ENCODE measurements around the gene PPP2R2C.

PPP2R2C gene

GRCh38 chr4:6349896-6350603 is 122.4 kb downstream of the PPP2R2C start:
- no peak for DNase-seq (ENCODE audit: low spot score)
- Histone ChIP-seq H3K27ac (replicated peaks; ENCODE audit: low read length) (no peak overlapping the region), H3K14ac (ENCODE audit: low read length) (peak overlapping the region; percentile 86)

GRCh38 chr4:6348408-6348807 is 124.0 kb downstream of the PPP2R2C start:
- no peak for DNase-seq (ENCODE audit: low spot score)
- no peak overlapping the region for H3K14ac ChIP-seq (ENCODE audit: low read length)

More at GRCh38 chr4:6349896-6350603, 122.4 kb downstream of the PPP2R2C start:
- H4K91ac ChIP-seq (ENCODE audit: low read depth, low read length, poor library complexity), result no peak overlapping the region
- WGBS, 2 donors (ENCODE audit: extremely low coverage in 2 of 2, insufficient read length in 2 of 2, insufficient replicate concordance in 1 of 2), result no CpG with 5 or more reads among the region's 19 CpGs
- H2AFZ ChIP-seq (ENCODE audit: low read length), result no peak overlapping the region
- H2BK5ac ChIP-seq (ENCODE audit: low read length), result no peak overlapping the region
- H3K4me3 ChIP-seq (ENCODE audit: low read length in 2 of 2), result no peak overlapping the region
- no peak overlapping the region for H3K4me2 ChIP-seq (ENCODE audit: insufficient read depth, low read length, poor library complexity, severe bottlenecking)
- H4K8ac ChIP-seq (ENCODE audit: low read depth, low read length), result no peak overlapping the region
- H3K27me3 ChIP-seq (ENCODE audit: control insufficient read depth in 3 of 3, insufficient read depth in 3 of 3, low read depth in 1 of 3, low read length in 3 of 3), result peaks cover 0 to 36% (median 0%) of the 10 kb centered on the region in 3 experiments
- no peak overlapping the region for H2AK5ac ChIP-seq (ENCODE audit: low read depth, low read length)
- H3K9ac ChIP-seq (ENCODE audit: low read depth, low read length, poor library complexity), result no peak overlapping the region
- H3K9me3 ChIP-seq (replicated peaks in 1 of 2; ENCODE audit: control insufficient read depth in 2 of 2, insufficient read depth in 1 of 2, low read depth in 1 of 2, low read length in 2 of 2), result peaks cover 0 to 2% of the 10 kb centered on the region in 2 donors
- H3K23ac ChIP-seq (ENCODE audit: low read depth, low read length, poor library complexity), result no peak overlapping the region
- no peaks in the 10 kb centered on the region for H3K79me1 ChIP-seq (ENCODE audit: low read depth, low read length)
- peak overlapping the region; percentile 55 for H3K18ac ChIP-seq (ENCODE audit: low read length)
- H3K4me1 ChIP-seq (ENCODE audit: control insufficient read depth in 2 of 2, insufficient read depth in 1 of 2, low read depth in 1 of 2, low read length in 2 of 2), result no peaks in the 10 kb centered on the region
- no peak overlapping the region for H3K4ac ChIP-seq (ENCODE audit: low read length)
- H3K36me3 ChIP-seq (replicated peaks in 1 of 2; ENCODE audit: control insufficient read depth in 2 of 2, insufficient read depth in 2 of 2, low read length in 2 of 2), result no peaks in the 10 kb centered on the region
- no peak overlapping the region for H2BK120ac ChIP-seq (ENCODE audit: low read depth, low read length)
- no peak overlapping the region for H2BK12ac ChIP-seq (ENCODE audit: low read length)
- H2BK15ac ChIP-seq (ENCODE audit: low read length), result no peak overlapping the region

GRCh38 chr4:6347511-6348045 is 124.8 kb downstream of the PPP2R2C start:
- H3K4me2 ChIP-seq (ENCODE audit: insufficient read depth, low read length, poor library complexity, severe bottlenecking), result no peak overlapping the region

More at GRCh38 chr4:6348408-6348807, 124.0 kb downstream of the PPP2R2C start:
- Histone ChIP-seq H2AFZ (ENCODE audit: low read length) (no peak overlapping the region), H3K18ac (ENCODE audit: low read length) (no peak overlapping the region), H3K4me1 (ENCODE audit: control insufficient read depth in 2 of 2, insufficient read depth in 1 of 2, low read depth in 1 of 2, low read length in 2 of 2) (no peaks in the 10 kb centered on the region), H3K27ac (replicated peaks; ENCODE audit: low read length) (no peak overlapping the region), H3K23ac (ENCODE audit: low read depth, low read length, poor library complexity) (no peak overlapping the region), H3K79me1 (ENCODE audit: low read depth, low read length) (peaks cover 2% of the 10 kb centered on the region), H4K91ac (ENCODE audit: low read depth, low read length, poor library complexity) (no peak overlapping the region), H3K9ac (ENCODE audit: low read depth, low read length, poor library complexity) (no peak overlapping the region), H2AK5ac (ENCODE audit: low read depth, low read length) (no peak overlapping the region), H2BK12ac (ENCODE audit: low read length) (no peak overlapping the region), H3K27me3 (ENCODE audit: control insufficient read depth in 3 of 3, insufficient read depth in 3 of 3, low read depth in 1 of 3, low read length in 3 of 3) (peaks cover 0 to 31% (median 4%) of the 10 kb centered on the region in 3 experiments), H3K9me3 (replicated peaks in 1 of 2; ENCODE audit: control insufficient read depth in 2 of 2, insufficient read depth in 1 of 2, low read depth in 1 of 2, low read length in 2 of 2) (peaks cover 0 to 2% of the 10 kb centered on the region in 2 donors), H2BK5ac (ENCODE audit: low read length) (peak overlapping the region; percentile 3), H3K4ac (ENCODE audit: low read length) (no peak overlapping the region), H2BK120ac (ENCODE audit: low read depth, low read length) (no peak overlapping the region), H4K8ac (ENCODE audit: low read depth, low read length) (no peak overlapping the region), H3K36me3 (replicated peaks in 1 of 2; ENCODE audit: control insufficient read depth in 2 of 2, insufficient read depth in 2 of 2, low read length in 2 of 2) (no peaks in the 10 kb centered on the region), H3K4me3 (ENCODE audit: low read length in 2 of 2) (no peak overlapping the region), H2BK15ac (ENCODE audit: low read length) (no peak overlapping the region), H3K4me2 (ENCODE audit: insufficient read depth, low read length, poor library complexity, severe bottlenecking) (no peak overlapping the region)
- whole genome bisulfite sequencing, 2 donors (ENCODE audit: extremely low coverage in 2 of 2, insufficient read length in 2 of 2, insufficient replicate concordance in 1 of 2), result no CpG with 5 or more reads among the region's 4 CpGs

GRCh38 chr4:6346373-6347110 is 125.9 kb downstream of the PPP2R2C start:
- peaks cover 2% of the 10 kb centered on the region for H3K79me1 ChIP-seq (ENCODE audit: low read depth, low read length)
- H3K36me3 ChIP-seq (replicated peaks in 1 of 2; ENCODE audit: control insufficient read depth in 2 of 2, insufficient read depth in 2 of 2, low read length in 2 of 2), result no peaks in the 10 kb centered on the region
- H2BK12ac ChIP-seq (ENCODE audit: low read length), result no peak overlapping the region
- DNase-seq (ENCODE audit: low spot score), result no peak
- H3K4me3 ChIP-seq (ENCODE audit: low read length in 2 of 2), result no peak overlapping the region
- peak overlapping the region; percentile 85 for H3K4ac ChIP-seq (ENCODE audit: low read length)
- no CpG with 5 or more reads among the region's 16 CpGs for WGBS, 2 donors (ENCODE audit: extremely low coverage in 2 of 2, insufficient read length in 2 of 2, insufficient replicate concordance in 1 of 2)
- H2AK5ac ChIP-seq (ENCODE audit: low read depth, low read length), result peak overlapping the region; percentile 3
- H3K9me3 ChIP-seq (replicated peaks in 1 of 2; ENCODE audit: control insufficient read depth in 2 of 2, insufficient read depth in 1 of 2, low read depth in 1 of 2, low read length in 2 of 2), result peaks cover 0 to 2% of the 10 kb centered on the region in 2 donors
- H2BK5ac ChIP-seq (ENCODE audit: low read length), result no peak overlapping the region
- H3K4me2 ChIP-seq (ENCODE audit: insufficient read depth, low read length, poor library complexity, severe bottlenecking), result no peak overlapping the region
- no peak overlapping the region for H4K91ac ChIP-seq (ENCODE audit: low read depth, low read length, poor library complexity)
- H4K8ac ChIP-seq (ENCODE audit: low read depth, low read length), result no peak overlapping the region
- H3K9ac ChIP-seq (ENCODE audit: low read depth, low read length, poor library complexity), result peak overlapping the region; percentile 50
- peak overlapping the region; percentile 44 for H3K14ac ChIP-seq (ENCODE audit: low read length)
- peaks cover 0 to 39% (median 4%) of the 10 kb centered on the region in 3 experiments for H3K27me3 ChIP-seq (ENCODE audit: control insufficient read depth in 3 of 3, insufficient read depth in 3 of 3, low read depth in 1 of 3, low read length in 3 of 3)
- H3K18ac ChIP-seq (ENCODE audit: low read length), result peak overlapping the region; percentile 72
- no peak overlapping the region for H2AFZ ChIP-seq (ENCODE audit: low read length)
- no peak overlapping the region for H2BK120ac ChIP-seq (ENCODE audit: low read depth, low read length)
- H3K4me1 ChIP-seq (ENCODE audit: control insufficient read depth in 2 of 2, insufficient read depth in 1 of 2, low read depth in 1 of 2, low read length in 2 of 2), result no peaks in the 10 kb centered on the region
- peak overlapping the region; percentile 67 for H3K23ac ChIP-seq (ENCODE audit: low read depth, low read length, poor library complexity)
- H2BK15ac ChIP-seq (ENCODE audit: low read length), result no peak overlapping the region
- H3K27ac ChIP-seq (replicated peaks; ENCODE audit: low read length), result no peak overlapping the region

More at GRCh38 chr4:6347511-6348045, 124.8 kb downstream of the PPP2R2C start:
- no peak overlapping the region for H2BK120ac ChIP-seq (ENCODE audit: low read depth, low read length)
- no CpG with 5 or more reads among the region's 17 CpGs for WGBS, 2 donors (ENCODE audit: extremely low coverage in 2 of 2, insufficient read length in 2 of 2, insufficient replicate concordance in 1 of 2)
- H3K79me1 ChIP-seq (ENCODE audit: low read depth, low read length), result peaks cover 2% of the 10 kb centered on the region
- H2AK5ac ChIP-seq (ENCODE audit: low read depth, low read length), result no peak overlapping the region
- no peak overlapping the region for H4K91ac ChIP-seq (ENCODE audit: low read depth, low read length, poor library complexity)
- peaks cover 0 to 2% of the 10 kb centered on the region in 2 donors for H3K9me3 ChIP-seq (replicated peaks in 1 of 2; ENCODE audit: control insufficient read depth in 2 of 2, insufficient read depth in 1 of 2, low read depth in 1 of 2, low read length in 2 of 2)
- H2BK12ac ChIP-seq (ENCODE audit: low read length), result no peak overlapping the region
- DNase-seq (ENCODE audit: low spot score), result no peak
- H3K9ac ChIP-seq (ENCODE audit: low read depth, low read length, poor library complexity), result no peak overlapping the region
- H2BK15ac ChIP-seq (ENCODE audit: low read length), result no peak overlapping the region
- peak overlapping the region; percentile 32 for H3K18ac ChIP-seq (ENCODE audit: low read length)
- H3K36me3 ChIP-seq (replicated peaks in 1 of 2; ENCODE audit: control insufficient read depth in 2 of 2, insufficient read depth in 2 of 2, low read length in 2 of 2), result no peaks in the 10 kb centered on the region
- no peak overlapping the region for H3K27ac ChIP-seq (replicated peaks; ENCODE audit: low read length)
- no peak overlapping the region for H3K4me3 ChIP-seq (ENCODE audit: low read length in 2 of 2)
- H3K27me3 ChIP-seq (ENCODE audit: control insufficient read depth in 3 of 3, insufficient read depth in 3 of 3, low read depth in 1 of 3, low read length in 3 of 3), result peaks cover 0 to 33% (median 4%) of the 10 kb centered on the region in 3 experiments
- H4K8ac ChIP-seq (ENCODE audit: low read depth, low read length), result no peak overlapping the region
- H3K23ac ChIP-seq (ENCODE audit: low read depth, low read length, poor library complexity), result no peak overlapping the region
- H2BK5ac ChIP-seq (ENCODE audit: low read length), result peak overlapping the region; percentile 3
- no peaks in the 10 kb centered on the region for H3K4me1 ChIP-seq (ENCODE audit: control insufficient read depth in 2 of 2, insufficient read depth in 1 of 2, low read depth in 1 of 2, low read length in 2 of 2)
- peak overlapping the region; percentile 5 for H3K14ac ChIP-seq (ENCODE audit: low read length)
- no peak overlapping the region for H3K4ac ChIP-seq (ENCODE audit: low read length)
- no peak overlapping the region for H2AFZ ChIP-seq (ENCODE audit: low read length)

Measured in neuronal stem cell (in vitro differentiated cells).